ENCODE measurements around the gene INTS14. TPM values are rescaled to one million over a fixed set of nuclear protein-coding genes. Genes with fewer than 3 reads are reported as not detected.
"Not testable (repeated sequence)": the region's sequence is repeated elsewhere in the genome, so short reads cannot be mapped to it uniquely, and the experiment has no call there.

The INTS14 gene
- total RNA-seq, 2 donors from 2014 or later, result 33.1 to 38.4 TPM

DNA sequence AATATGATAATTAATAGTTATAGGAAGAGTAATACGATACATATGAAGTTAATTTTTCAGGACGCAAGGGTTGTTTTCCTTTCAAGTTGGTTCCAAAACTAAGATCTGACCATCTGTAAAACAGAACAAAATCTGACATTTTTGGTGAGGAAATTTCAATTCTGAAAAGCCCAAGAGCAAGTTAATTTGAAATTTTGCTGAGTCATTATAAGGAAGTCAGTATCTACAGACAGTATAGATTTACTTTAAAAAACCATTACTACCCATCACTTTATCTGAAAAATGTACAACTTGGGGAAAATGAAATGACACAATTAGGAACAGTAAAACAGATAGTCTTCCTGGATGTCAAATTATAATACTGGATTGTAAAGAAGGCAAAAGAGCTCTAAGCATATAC, 12.5 kb downstream of the INTS14 start:
- DNase-seq, result no peak
- no peak for ATAC-seq
- intact Hi-C loops (cut with DNase I, micrococcal nuclease), result no loop called here

DNA sequence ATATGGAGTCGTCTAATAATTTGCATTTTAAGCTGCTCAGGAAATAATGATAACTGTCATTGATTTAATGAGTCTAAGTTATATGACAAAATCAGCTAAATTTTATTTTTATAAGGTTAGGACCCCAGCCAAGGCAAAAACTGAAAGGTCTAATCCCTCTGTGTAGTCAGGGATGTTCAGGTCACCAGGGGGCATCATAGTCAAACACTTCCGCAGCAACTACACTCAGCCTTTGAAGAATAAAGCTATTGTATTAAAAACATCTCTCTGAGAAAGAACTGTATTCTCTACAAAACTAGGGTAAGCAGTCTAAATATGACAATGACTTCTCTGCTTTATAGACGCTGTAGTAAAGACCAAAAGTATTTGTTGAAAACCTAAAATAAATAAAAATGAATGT, 15.0 kb downstream of the INTS14 start:
- ATAC-seq (no peak), DNase-seq (no peak)
- intact Hi-C loops (cut with DNase I, micrococcal nuclease), result no loop called here

DNA sequence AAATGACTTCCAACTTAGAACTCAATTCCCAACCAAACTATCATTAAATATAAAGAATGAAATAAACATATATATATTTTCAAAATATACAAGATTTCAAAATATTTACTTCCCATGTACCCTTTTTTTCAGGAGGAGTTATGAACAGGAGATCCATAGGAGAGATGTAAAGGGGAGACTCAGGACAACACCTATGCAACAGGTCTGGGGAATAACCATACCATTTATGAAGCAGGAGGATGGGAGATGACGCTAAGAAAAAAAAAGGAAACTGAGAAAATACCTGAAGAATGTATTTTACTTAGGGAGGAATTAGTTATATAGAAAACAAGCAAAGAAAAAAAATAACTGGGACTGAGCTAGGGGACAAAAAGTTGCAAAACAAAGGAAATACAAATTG, 23.8 kb downstream of the INTS14 start:
- DNase-seq (no peak), ATAC-seq (no peak)
- intact Hi-C loops (cut with DNase I, micrococcal nuclease), result no loop called here

DNA sequence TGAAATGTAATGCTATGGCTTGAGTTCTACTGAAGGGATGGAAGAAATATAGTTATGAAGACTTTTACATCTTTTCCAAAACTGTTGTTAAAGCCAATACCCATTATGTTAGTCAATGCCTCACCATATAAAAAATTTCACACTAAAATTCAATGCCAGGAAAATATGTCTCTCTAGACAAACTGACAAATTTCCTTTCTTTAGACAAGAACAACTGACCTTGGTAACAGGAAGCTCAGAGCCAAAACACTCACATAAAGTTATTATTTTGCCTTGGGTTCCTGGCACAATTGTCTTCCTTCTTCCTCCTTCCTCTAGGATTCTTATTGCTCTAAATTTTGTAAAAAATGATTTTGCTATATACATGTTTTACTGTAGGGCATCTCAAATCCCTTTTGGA, 26.7 kb downstream of the INTS14 start:
- DNase-seq (no peak), ATAC-seq (no peak)
- intact Hi-C loops (cut with DNase I, micrococcal nuclease), result no loop called here

DNA sequence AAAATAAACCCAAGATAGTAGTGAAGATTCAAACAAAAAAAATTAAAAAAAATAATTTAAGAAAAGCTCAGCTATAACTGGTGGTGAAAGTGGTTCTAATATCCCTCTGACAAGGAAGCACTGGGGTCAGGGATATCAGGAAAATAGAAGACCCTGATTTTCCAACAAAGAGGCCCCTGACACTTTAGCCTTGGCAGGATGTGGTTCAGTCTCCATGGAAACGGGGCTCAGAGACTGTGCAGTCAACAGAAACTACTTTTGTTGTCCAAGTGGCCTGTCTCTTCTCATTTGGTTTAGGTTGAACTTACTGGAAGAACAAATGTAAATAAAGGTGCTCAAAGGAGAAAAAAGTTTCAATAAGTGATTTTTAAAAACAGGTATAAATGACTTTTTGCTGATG, 27.2 kb downstream of the INTS14 start:
- ATAC-seq, result no peak
- intact Hi-C loops (cut with DNase I, micrococcal nuclease), result no loop called here
- no peak for DNase-seq

DNA sequence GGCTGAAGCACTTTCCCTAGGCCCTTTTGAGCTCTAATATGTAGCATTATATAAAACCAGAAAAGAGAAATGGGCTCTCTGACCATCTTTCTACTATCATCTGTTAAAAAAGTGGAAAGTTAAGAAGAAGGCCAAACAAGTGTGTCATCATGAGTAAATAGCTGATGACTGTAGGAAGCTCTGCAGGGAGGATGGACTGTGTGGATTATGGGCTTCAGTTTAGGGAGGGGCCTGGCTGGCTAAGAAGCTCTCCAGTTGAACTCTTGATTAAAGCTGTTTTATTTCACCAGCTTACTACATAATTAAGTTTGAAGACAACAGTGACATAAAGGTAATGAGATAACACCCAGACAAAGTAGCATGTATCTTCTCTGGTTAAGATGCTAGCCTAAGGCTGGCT, 30.6 kb downstream of the INTS14 start:
- DNase-seq (no peak), ATAC-seq (no peak)
- intact Hi-C loops (cut with DNase I, micrococcal nuclease), result no loop called here

DNA sequence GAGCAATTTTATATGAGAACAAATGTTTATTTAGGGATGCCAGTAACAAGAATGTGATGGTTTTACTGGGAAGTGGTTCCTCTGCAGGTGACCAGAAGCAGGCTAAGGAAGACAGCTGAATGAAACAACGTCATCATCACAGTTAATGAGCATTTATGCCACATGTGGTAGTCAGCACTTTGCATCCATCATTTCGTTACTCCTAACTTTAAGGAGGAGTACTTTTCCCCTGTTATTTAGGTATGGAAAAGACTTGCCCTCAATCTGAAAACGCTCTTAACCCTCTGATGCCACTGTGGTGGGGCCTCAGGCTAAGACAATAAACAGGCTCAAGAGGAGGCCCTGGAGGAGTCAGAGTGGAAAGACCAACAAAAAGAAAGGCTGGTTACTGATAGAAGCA, 31.2 kb downstream of the INTS14 start:
- ATAC-seq (no peak), DNase-seq (no peak)
- intact Hi-C loops (cut with DNase I, micrococcal nuclease), result no loop called here

DNA sequence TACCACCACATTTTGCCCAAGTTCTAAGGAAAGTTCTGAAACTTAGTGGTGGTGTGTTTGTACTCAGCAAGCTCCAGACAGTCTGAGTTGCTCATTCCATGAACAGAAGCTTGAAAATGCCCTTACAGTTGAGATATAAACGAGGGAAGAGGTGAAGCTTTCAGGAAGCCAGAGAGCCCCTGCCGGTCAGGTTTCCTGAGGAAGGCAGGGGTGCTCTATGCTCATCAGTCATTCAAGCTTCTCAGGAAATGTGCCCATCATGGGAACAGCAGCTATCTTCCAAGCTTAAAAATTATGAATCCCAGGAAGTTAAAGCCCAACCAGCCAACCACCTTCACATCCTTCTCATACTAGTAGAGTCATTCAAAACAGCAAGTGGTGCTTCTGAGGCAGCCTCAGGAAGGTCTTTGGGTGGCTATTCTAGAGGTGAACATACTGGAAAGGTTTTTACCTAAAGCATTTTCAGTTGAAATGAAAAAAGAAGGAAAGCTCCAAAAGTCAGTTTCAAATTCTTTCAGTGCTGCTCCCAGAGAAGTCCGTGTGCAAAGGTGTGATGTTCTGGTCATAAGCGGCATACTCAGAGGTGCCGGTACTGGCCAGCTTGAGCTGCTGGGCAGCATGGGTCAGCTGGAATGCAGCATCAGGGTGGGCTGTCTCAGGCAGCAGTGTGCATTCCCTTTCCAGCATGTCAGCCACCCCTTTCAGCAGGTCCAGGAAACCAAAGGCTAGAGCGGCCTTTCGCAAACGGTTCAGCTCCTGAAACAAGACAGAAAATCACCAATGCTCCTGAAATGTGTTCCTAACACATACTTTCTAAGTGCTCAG, 31.8 kb downstream of the INTS14 start:
- DNase-seq (no peak), ATAC-seq (no peak)
- intact Hi-C loops (cut with DNase I, micrococcal nuclease), result no loop called here

DNA sequence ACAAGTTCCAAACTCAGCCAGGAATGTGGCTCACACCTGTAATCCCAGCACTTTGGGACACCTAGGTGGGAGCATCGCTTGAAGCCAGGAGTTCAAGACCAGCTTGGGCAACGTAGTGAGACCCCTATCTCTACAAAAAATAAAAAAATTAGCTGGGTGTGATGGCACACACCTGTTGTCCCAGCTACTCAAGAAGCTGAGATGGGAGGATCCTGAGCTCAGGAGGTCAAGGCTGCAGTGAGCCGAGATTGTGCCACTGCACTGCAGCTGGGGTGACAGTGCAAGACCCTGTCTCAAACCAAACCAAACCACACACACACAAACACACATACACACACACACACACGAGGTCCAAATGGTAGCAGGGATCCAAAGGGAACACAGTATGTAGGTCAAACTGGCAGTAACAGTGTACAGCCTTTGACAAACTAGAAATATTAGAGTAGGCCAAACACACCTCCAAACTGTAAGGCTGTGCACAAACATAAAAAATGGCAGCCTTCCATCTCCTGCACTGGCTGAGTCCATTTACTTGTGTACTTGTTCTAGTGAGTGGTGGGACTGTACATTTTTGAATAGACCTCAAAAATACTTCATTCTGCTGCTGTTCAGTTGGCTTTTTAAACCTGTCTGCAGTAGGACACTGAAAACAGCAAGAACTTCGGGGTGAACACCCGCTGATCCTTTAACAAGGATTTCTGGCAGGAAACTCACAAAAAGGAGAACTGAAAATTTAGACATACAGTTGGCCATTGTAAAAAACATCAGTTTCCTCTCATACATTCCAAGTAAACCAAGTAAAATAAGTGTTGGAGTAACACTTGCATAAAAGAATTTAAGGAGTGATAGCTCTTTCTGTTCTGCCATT, 33.6 kb downstream of the INTS14 start:
- ATAC-seq, result no peak
- DNase-seq, result no peak
- intact Hi-C loops (cut with DNase I, micrococcal nuclease), result no loop called here

DNA sequence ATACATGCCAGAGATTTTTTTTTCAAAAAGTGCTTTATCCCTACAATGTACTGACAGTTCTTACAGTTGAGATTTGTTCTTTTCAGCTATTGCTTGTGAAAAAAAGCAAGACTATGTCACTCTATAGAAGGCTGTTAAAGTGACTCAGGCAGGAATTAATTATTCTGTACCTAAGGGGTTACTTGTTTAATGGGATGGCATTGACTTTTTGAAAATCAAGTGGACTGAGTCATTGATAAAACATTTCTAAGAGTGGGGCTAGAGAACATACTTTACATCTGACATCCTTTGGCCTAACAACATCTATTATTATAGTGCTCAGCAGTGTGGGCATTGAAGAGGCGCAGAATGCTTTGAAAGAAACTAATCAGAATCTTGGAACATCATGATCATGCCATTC, 34.3 kb downstream of the INTS14 start:
- no peak for DNase-seq
- ATAC-seq, result no peak
- intact Hi-C loops (cut with DNase I, micrococcal nuclease), result no loop called here

DNA sequence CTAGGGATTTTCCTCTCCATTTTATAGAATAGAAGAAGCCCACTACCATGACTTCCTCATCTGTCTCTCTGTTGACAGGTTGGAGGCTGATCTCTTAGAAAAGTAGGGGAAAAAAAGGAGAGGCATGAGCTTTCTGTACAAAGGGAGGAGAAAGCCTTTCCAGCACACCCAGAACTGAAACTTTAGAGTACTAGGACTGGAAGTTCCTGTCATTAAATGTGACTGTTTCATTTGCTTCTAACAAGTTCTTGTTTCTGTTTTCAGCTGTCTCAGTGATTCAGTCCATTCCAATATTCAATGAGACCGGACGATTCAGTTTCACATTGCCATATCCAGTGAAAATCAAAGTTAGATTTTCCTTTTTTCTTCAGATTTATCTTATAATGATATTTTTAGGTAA, 39.0 kb downstream of the INTS14 start:
- DNase-seq (no peak), ATAC-seq (no peak)
- intact Hi-C loops (cut with DNase I, micrococcal nuclease), result no loop called here

DNA sequence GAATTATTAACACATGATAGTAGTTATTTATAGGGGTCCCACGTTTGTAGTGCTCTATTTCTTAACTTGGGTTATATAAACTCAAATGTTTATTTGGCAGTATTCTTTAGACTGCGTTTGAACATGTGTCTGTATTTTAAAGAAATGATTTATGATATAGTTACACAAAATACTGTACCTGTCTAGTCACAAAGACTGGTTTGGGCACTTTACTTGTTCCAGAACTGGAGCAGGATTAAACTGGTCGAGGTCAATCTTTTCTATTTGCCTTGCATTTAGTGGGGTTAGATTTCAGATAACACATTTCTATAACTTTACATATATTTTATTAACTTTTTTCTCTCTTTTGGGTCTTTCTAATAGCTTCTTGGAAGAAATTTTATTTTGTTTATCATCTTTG, 41.2 kb downstream of the INTS14 start:
- ATAC-seq (no peak), DNase-seq (no peak)
- intact Hi-C loops (cut with DNase I, micrococcal nuclease), result no loop called here

DNA sequence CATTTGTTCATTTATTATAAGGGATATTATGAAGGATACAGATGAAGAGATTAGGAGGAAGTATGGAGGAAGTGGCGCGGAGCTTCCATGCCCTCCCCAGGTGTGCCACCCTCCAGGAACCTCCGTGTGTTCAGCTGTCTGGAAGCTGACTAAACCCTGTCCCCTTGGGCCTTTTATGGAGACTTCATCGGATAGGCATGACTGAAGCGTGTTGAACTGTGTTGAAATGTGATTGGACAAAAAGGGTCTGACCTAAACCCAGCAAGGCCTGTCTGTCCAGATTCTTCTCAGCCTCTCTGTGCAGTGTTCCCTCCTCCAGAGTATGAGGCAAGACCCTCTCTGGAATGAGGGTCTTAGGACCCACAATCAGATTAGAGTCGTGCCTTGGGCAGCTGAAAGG, 49.0 kb downstream of the INTS14 start:
- no peak for DNase-seq
- no peak for ATAC-seq
- intact Hi-C loops (cut with DNase I, micrococcal nuclease), result no loop called here

DNA sequence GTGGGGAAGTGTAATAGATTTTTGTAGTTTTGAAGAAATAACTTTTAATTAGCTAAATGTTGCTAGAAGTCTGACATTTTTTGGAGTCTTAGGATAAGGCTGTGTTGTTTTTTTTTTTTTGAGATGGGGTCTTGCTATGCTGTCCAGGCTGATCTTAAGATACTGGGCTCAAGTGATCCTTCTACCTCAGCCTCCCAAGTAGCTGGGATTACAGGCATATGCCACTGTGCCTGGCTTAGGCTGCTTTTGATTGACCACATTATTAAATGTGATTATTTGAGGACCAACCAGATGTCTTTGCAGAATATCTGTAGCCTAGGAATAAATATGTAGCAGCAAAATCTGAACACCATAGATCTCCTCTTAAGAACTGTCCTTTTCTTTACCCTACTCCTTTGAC, 51.0 kb downstream of the INTS14 start:
- intact Hi-C loops (cut with DNase I, micrococcal nuclease), result no loop called here
- ATAC-seq, result no peak
- DNase-seq, result no peak

DNA sequence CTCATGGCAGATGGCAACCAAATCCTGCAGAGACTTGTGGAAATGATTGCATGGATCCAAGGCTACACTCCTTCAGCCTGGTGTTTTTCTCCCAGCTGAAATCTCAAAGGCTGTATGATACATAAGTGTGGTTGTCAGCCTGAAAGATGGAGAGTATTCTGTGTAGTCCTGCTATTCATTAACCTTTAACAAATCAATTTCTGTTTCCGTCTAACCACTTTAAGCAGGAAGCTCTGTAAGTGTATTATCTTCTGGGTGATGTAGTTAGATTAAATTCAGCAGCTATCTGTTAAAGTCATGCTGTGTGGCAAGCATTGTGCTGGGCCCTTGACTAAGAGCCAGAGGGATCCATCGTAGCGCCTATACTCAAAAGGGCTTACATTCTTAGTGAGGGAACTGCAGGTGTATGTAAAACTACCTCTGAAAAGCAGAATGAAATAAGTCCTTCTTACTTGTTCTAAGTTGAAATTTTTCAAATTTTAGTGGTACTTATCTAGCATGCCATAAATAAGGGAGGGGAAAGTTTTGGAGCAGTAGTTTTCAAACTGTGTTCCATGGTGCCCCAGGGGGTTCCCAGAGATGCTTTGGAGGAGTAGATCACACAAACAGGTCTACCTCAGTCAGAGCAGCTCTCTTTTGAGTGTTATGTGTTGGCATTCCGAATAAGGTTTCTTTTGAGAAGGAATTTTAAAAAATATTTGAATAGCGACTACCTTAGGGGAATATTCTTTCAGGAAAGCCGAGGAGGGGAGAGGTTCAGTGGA, 51.8 kb downstream of the INTS14 start:
- DNase-seq (no peak), ATAC-seq (no peak)
- intact Hi-C loops (cut with DNase I, micrococcal nuclease), result no loop called here

DNA sequence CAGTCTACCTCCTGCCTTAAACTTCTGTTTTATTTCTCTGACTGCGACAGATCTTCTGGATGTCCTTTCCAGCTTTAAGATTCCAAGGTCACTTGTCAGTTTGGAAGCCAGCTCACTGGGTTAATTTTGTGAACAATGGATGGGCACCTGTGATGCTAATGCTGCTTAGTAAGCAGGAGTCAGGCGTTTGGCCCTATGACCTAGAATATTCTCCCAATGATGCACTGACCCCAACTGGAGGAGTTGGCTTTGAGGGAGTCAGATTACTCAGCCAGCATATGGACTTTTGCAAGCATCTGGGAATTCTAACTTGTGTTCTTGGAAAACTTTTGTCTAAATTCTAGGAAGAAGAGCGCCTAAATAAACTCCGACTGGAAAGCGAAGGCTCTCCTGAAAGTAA, 52.6 kb downstream of the INTS14 start:
- intact Hi-C loops (cut with DNase I, micrococcal nuclease), result no loop called here
- ATAC-seq (no peak), DNase-seq (no peak)

DNA sequence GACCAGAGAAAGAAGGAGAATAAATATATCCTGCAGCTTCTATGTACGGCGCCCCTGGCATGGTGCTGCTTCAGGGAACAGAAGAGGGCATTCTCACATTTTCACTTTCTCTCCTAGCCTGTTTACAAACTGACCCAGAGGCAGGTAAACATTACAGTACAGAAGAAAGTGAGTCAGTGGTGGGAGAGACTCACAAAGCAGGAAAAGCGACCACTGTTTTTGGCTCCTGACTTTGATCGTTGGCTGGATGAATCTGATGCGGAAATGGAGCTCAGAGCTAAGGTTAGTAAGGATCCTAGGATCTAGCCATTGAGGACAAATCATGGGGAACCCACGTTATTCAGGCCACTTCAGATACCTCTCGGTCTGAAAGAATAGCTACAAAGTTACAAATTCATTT, 54.3 kb downstream of the INTS14 start:
- DNase-seq, result no peak
- no peak for ATAC-seq
- intact Hi-C loops (cut with DNase I, micrococcal nuclease), result no loop called here

DNA sequence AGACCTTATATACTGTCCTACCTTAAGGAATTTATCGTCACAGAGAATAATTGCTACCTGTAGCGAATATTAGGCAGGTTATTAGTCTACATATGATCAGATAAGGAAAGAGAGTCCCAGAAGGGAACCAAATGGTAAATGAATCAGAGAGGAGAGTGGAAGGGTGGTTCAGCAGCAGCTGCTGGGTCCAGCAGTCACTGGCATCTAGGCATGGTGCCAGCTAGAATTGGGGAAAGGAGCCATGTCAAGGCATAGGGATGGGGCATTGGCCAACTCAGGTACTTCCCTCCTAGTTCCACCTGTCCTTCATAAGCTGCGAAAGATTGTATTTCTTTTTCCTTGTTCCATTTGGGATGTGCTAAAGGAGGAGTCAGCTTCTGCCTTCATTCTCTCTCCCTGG, 57.2 kb downstream of the INTS14 start:
- ATAC-seq, result no peak
- intact Hi-C loops (cut with DNase I, micrococcal nuclease), result no loop called here

DNA sequence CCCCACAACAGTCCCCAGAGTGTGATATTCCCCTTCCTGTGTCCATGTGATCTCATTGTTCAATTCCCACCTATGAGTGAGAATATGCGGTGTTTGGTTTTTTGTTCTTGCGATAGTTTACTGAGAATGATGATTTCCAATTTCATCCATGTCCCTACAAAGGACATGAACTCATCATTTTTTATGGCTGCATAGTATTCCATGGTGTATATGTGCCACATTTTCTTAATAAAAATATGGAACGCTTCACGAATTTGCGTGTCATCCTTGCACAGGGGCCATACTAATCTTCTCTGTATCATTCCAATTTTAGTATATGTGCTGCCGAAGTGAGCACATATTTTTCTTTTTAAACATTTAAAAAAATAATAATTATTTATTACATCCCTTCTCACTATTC, 58.1 kb downstream of the INTS14 start:
- intact Hi-C loops (cut with DNase I, micrococcal nuclease); DNase-seq; ATAC-seq: not testable (repeated sequence)

More for the DNA sequence above, 57.2 kb downstream of the INTS14 start:
- DNase-seq, result no peak

DNA sequence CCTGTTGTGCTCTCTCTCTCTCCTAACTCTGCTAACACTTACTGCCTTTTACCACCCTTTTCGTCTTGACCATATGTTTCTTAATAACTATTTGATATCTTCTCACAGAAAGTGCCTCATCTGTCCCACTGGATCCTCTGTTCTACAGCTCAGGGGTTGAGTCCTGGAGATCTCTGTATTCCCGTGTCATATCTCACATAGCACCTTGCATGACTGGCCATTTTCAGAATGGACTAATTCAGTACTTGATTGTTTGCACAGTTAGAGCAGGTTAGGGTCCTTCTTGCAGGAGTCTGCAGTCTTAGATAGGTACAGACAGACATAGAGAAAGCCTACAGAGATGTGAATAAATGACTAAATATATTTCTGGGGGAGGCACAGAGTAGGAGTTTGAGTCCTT, 59.7 kb downstream of the INTS14 start:
- intact Hi-C loops (cut with DNase I, micrococcal nuclease), result no loop called here
- DNase-seq (no peak), ATAC-seq (no peak)

Data from left colon (tissue), 2 donors.